ENCODE data around the gene NR2C2AP. TPM values are rescaled to one million over a fixed set of nuclear protein-coding genes. Genes with fewer than 3 reads are reported as not detected.

NR2C2AP gene
- total RNA-seq, 1 donor from 2014 or later: 7.3 TPM

DNA sequence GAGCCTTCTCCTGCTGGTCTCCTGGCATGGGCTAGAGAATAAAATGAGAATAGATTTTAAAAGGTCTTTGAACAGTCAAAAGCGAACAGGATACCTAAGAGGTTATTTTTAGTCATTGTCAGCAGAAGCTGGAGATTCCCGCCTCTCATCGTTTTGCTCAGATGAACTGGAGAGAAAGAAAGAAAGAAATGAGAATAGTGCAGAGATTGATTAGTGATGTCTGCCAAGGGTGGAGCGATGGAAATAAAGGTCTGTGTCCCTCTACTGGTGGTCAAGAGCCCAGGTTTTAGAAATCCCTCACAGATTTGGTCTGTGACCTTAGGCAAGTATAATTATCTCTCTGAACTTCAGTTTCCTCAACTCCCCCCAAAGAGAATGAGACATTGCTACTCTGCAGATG is 13.9 kb upstream of the NR2C2AP start:
- Histone ChIP-seq H3K9me3 (ENCODE audit: control insufficient read depth in 3 of 3, low read length in 3 of 3) (no peaks in the 10 kb centered on the region), H3K4me1 (ENCODE audit: control insufficient read depth in 3 of 3, insufficient read depth in 3 of 3, low read length in 3 of 3) (no peaks in the 10 kb centered on the region), H3K36me3 (ENCODE audit: control insufficient read depth in 3 of 3, insufficient read depth in 3 of 3, low read length in 3 of 3) (no peaks in the 10 kb centered on the region), H3K27me3 (ENCODE audit: control insufficient read depth in 3 of 3, insufficient read depth in 3 of 3, low read length in 3 of 3) (peaks cover 30 to 42% (median 34%) of the 10 kb centered on the region in 3 donors), H3K27ac (ENCODE audit: low read depth, low read length) (no peak overlapping the region), H3K9ac (ENCODE audit: low read depth in 1 of 3, low read length in 3 of 3) (no peak overlapping the region), H3K4me3 (ENCODE audit: low read length in 3 of 3) (no peak overlapping the region)

GRCh38 chr19:19215792-19216191 is 12.6 kb upstream of the NR2C2AP start:
- peaks cover 41 to 52% (median 43%) of the 10 kb centered on the region in 3 donors for H3K27me3 ChIP-seq (ENCODE audit: control insufficient read depth in 3 of 3, insufficient read depth in 3 of 3, low read length in 3 of 3)
- no peaks in the 10 kb centered on the region for H3K4me1 ChIP-seq (ENCODE audit: control insufficient read depth in 3 of 3, insufficient read depth in 3 of 3, low read length in 3 of 3)
- H3K27ac ChIP-seq (ENCODE audit: low read depth, low read length): no peak overlapping the region
- no peak overlapping the region for H3K9ac ChIP-seq (ENCODE audit: low read depth in 1 of 3, low read length in 3 of 3)
- no peaks in the 10 kb centered on the region for H3K9me3 ChIP-seq (ENCODE audit: control insufficient read depth in 3 of 3, low read length in 3 of 3)
- H3K4me3 ChIP-seq (ENCODE audit: low read length in 3 of 3): no peak overlapping the region
- no peaks in the 10 kb centered on the region for H3K36me3 ChIP-seq (ENCODE audit: control insufficient read depth in 3 of 3, insufficient read depth in 3 of 3, low read length in 3 of 3)

DNA sequence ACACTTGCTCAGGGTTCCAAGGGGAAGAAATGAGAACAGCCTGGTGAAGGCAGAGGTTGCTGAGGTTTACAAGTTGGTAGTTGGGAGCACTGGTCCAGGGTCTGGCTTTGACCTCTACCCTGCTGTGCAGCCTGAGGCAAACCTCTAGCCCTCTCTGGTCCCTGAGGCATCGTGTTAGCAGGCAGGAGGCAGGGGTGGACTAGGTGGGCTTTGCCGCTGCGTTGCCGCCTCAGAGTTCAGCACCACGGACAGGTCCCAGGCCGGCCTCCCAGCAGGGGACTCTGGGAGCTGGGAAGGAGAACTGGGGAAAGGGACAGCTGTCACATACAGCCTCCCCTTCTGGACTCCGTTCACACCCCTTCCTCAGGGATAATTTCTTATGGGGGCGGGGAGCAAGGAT is 11.7 kb upstream of the NR2C2AP start:
- Histone ChIP-seq H3K27me3 (ENCODE audit: control insufficient read depth in 3 of 3, insufficient read depth in 3 of 3, low read length in 3 of 3) (peaks cover 41 to 57% (median 47%) of the 10 kb centered on the region in 3 donors), H3K4me3 (ENCODE audit: low read length in 3 of 3) (no peak overlapping the region), H3K4me1 (ENCODE audit: control insufficient read depth in 3 of 3, insufficient read depth in 3 of 3, low read length in 3 of 3) (no peaks in the 10 kb centered on the region), H3K27ac (ENCODE audit: low read depth, low read length) (no peak overlapping the region), H3K9me3 (ENCODE audit: control insufficient read depth in 3 of 3, low read length in 3 of 3) (no peaks in the 10 kb centered on the region), H3K9ac (ENCODE audit: low read depth in 1 of 3, low read length in 3 of 3) (no peak overlapping the region), H3K36me3 (ENCODE audit: control insufficient read depth in 3 of 3, insufficient read depth in 3 of 3, low read length in 3 of 3) (no peaks in the 10 kb centered on the region)

- peaks cover 45 to 61% (median 51%) of the 10 kb centered on the region in 3 donors for H3K27me3 ChIP-seq (ENCODE audit: control insufficient read depth in 3 of 3, insufficient read depth in 3 of 3, low read length in 3 of 3)
- no peak overlapping the region for H3K4me3 ChIP-seq (ENCODE audit: low read length in 3 of 3)
- no peaks in the 10 kb centered on the region for H3K4me1 ChIP-seq (ENCODE audit: control insufficient read depth in 3 of 3, insufficient read depth in 3 of 3, low read length in 3 of 3)
- H3K9me3 ChIP-seq (ENCODE audit: control insufficient read depth in 3 of 3, low read length in 3 of 3): no peaks in the 10 kb centered on the region
- no peak overlapping the region for H3K9ac ChIP-seq (ENCODE audit: low read depth in 1 of 3, low read length in 3 of 3)
- H3K36me3 ChIP-seq (ENCODE audit: control insufficient read depth in 3 of 3, insufficient read depth in 3 of 3, low read length in 3 of 3): no peaks in the 10 kb centered on the region
- H3K27ac ChIP-seq (ENCODE audit: low read depth, low read length): no peak overlapping the region
Measured at GRCh38 chr19:19214159-19214490, 10.9 kb upstream of the NR2C2AP start.

- no peaks in the 10 kb centered on the region for H3K4me1 ChIP-seq (ENCODE audit: control insufficient read depth in 3 of 3, insufficient read depth in 3 of 3, low read length in 3 of 3)
- H3K9ac ChIP-seq (ENCODE audit: low read depth in 1 of 3, low read length in 3 of 3): no peak overlapping the region
- no peaks in the 10 kb centered on the region for H3K9me3 ChIP-seq (ENCODE audit: control insufficient read depth in 3 of 3, low read length in 3 of 3)
- no peaks in the 10 kb centered on the region for H3K36me3 ChIP-seq (ENCODE audit: control insufficient read depth in 3 of 3, insufficient read depth in 3 of 3, low read length in 3 of 3)
- H3K4me3 ChIP-seq (ENCODE audit: low read length in 3 of 3): no peak overlapping the region
- no peak overlapping the region for H3K27ac ChIP-seq (ENCODE audit: low read depth, low read length)
- H3K27me3 ChIP-seq (ENCODE audit: control insufficient read depth in 3 of 3, insufficient read depth in 3 of 3, low read length in 3 of 3): peaks cover 45 to 63% (median 53%) of the 10 kb centered on the region in 3 donors
Measured at GRCh38 chr19:19213426-19214158, 10.4 kb upstream of the NR2C2AP start.

DNA sequence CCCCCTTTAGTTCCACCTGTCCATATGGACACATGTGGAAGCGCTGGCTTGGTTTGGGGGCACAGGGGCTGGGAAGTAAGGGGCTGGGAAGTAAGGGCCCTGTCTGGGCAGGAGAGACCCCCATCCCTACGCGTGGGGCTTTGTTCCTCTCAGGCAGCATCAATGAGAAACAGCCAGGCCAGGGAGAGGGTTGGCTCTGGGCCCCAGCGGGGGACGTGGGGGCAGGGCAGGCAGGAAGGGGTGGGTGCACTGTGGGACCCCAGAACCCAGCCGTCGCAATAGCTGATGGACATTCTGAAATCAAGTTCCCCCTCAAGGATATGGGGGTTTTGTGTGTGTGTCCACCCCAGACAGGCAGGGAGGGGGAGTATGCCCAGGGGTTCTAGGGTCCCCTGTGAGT is 9.7 kb upstream of the NR2C2AP start:
- Histone ChIP-seq H3K36me3 (ENCODE audit: control insufficient read depth in 3 of 3, insufficient read depth in 3 of 3, low read length in 3 of 3) (no peaks in the 10 kb centered on the region), H3K27ac (ENCODE audit: low read depth, low read length) (no peak overlapping the region), H3K27me3 (ENCODE audit: control insufficient read depth in 3 of 3, insufficient read depth in 3 of 3, low read length in 3 of 3) (peaks cover 46 to 64% (median 52%) of the 10 kb centered on the region in 3 donors), H3K9ac (ENCODE audit: low read depth in 1 of 3, low read length in 3 of 3) (no peak overlapping the region), H3K4me3 (ENCODE audit: low read length in 3 of 3) (no peak overlapping the region), H3K4me1 (ENCODE audit: control insufficient read depth in 3 of 3, insufficient read depth in 3 of 3, low read length in 3 of 3) (no peaks in the 10 kb centered on the region), H3K9me3 (ENCODE audit: control insufficient read depth in 3 of 3, low read length in 3 of 3) (no peaks in the 10 kb centered on the region)

GRCh38 chr19:19211499-19212420 is 8.5 kb upstream of the NR2C2AP start, which contains the start of gene NCAN:
Gene NCAN (plus strand): TSS chr19:19211958. CDS start chr19:19216954, 4,996 bp downstream.
- no peak within 1 kb of the TSS for H3K27ac ChIP-seq (ENCODE audit: low read depth, low read length)
- H3K4me1 ChIP-seq (ENCODE audit: control insufficient read depth in 3 of 3, insufficient read depth in 3 of 3, low read length in 3 of 3): peaks cover 0 to 5% (median 0%) of the 10 kb centered on the region in 3 donors
- H3K36me3 ChIP-seq (ENCODE audit: control insufficient read depth in 3 of 3, insufficient read depth in 3 of 3, low read length in 3 of 3): no peaks in the 10 kb centered on the region
- H3K9ac ChIP-seq (ENCODE audit: low read depth in 1 of 3, low read length in 3 of 3): no peak within 1 kb of the TSS
- no peaks in the 10 kb centered on the region for H3K9me3 ChIP-seq (ENCODE audit: control insufficient read depth in 3 of 3, low read length in 3 of 3)
- peaks cover 55 to 72% (median 58%) of the 10 kb centered on the region in 3 donors for H3K27me3 ChIP-seq (ENCODE audit: control insufficient read depth in 3 of 3, insufficient read depth in 3 of 3, low read length in 3 of 3)
- H3K4me3 ChIP-seq (ENCODE audit: low read length in 3 of 3): no peak within 1 kb of the TSS

DNA sequence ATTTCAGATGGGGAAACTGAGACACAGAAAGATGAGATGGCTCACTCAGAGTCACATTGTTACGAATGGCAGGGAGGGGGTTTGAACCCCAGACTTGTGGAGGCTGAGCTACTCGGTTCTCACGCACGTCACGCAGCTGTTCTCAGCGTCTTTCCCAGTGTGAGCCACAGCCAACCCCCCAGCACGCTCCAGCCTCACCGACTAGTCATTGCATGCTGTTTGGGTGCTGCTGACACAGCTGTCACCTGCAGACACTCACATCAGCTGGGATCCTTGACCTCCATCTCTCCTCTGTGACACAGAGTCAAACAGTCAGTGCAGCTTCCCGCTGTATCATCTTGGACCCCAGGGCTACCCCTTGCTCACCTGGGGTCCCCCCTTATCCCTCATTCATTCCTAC is 6.2 kb upstream of the NR2C2AP start:
- Histone ChIP-seq H3K4me3 (ENCODE audit: low read length in 3 of 3) (no peak overlapping the region), H3K27me3 (ENCODE audit: control insufficient read depth in 3 of 3, insufficient read depth in 3 of 3, low read length in 3 of 3) (peaks cover 56 to 66% (median 60%) of the 10 kb centered on the region in 3 donors)

DNA sequence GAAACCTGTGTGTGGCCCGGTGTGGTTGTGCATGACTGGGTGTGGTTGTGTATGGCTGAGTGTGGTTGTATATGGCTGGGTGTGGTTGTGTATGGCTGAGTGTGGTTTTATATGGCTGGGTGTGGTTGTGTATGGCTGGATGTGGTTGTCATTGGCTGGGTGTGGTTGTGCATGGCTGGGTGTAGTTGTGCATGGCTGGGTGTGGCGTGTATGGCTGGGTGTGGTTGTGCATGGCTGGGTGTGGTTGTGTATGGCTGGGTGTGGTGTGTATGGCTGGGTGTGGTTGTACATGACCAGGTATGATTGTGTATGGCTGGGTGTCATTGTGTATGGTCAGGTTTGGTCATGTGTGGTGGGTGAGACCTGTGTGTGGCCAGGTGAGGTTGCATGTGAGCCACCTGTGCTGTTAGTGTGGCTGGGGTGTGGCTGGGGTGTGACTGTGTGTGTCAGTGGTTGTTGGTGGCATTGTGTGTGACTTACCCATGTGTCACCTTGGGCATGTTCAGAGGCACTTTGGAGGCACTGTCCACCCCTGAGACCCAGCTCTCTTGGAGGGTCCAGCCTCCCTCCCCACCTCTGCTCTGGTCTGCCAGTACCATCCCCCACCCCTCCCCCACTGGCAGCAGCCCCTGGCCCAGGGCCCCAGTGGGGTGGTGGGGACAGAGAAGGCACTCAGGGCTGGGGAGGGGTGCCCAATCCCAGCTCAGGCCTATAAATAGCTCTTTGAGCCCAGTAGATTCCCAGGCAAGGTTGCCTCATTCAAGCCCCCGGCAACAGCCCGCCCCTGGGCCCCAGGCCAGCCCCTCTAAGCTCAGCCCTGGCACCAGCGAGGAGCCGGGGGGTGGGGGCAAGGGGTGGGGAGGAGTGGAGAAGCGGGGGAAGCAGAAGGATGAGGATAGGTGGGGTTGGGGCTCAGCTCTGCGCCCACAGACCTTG is 4.7 kb upstream of the NR2C2AP start:
- Histone ChIP-seq H3K27me3 (ENCODE audit: control insufficient read depth in 3 of 3, insufficient read depth in 3 of 3, low read length in 3 of 3) (peaks cover 42 to 54% (median 46%) of the 10 kb centered on the region in 3 donors), H3K36me3 (ENCODE audit: control insufficient read depth in 3 of 3, insufficient read depth in 3 of 3, low read length in 3 of 3) (no peaks in the 10 kb centered on the region), H3K4me3 (ENCODE audit: low read length in 3 of 3) (no peak overlapping the region), H3K9me3 (ENCODE audit: control insufficient read depth in 3 of 3, low read length in 3 of 3) (no peaks in the 10 kb centered on the region), H3K4me1 (ENCODE audit: control insufficient read depth in 3 of 3, insufficient read depth in 3 of 3, low read length in 3 of 3) (peaks cover 2 to 6% (median 3%) of the 10 kb centered on the region in 3 donors), H3K9ac (ENCODE audit: low read depth in 1 of 3, low read length in 3 of 3) (no peak overlapping the region), H3K27ac (ENCODE audit: low read depth, low read length) (no peak overlapping the region)

More for the DNA sequence above, 6.2 kb upstream of the NR2C2AP start:
- H3K27ac ChIP-seq (ENCODE audit: low read depth, low read length): no peak overlapping the region
- H3K4me1 ChIP-seq (ENCODE audit: control insufficient read depth in 3 of 3, insufficient read depth in 3 of 3, low read length in 3 of 3): peaks cover 0 to 5% (median 0%) of the 10 kb centered on the region in 3 donors
- H3K9me3 ChIP-seq (ENCODE audit: control insufficient read depth in 3 of 3, low read length in 3 of 3): no peaks in the 10 kb centered on the region
- no peaks in the 10 kb centered on the region for H3K36me3 ChIP-seq (ENCODE audit: control insufficient read depth in 3 of 3, insufficient read depth in 3 of 3, low read length in 3 of 3)
- H3K9ac ChIP-seq (ENCODE audit: low read depth in 1 of 3, low read length in 3 of 3): no peak overlapping the region

Data from skeletal muscle tissue (tissue), 4 donors.